GM21786 (cell line): ENCODE measurements around the gene ZC3H11A.
"Not testable (repeated sequence)": the region's sequence is repeated elsewhere in the genome, so short reads cannot be mapped to it uniquely, and the experiment has no call there.

Experiments
- ATAC-seq: cut with Tn5 transposase; IDR thresholded peaks from one replicate; pipeline ENCODE4 v1.9.1; 2021; ENCODE audit not compliant: unreplicated experiment

ZC3H11A gene

GRCh38 chr1:203778789-203779188, 16.6 kb upstream of the ZC3H11A start:
- ATAC-seq = no peak

GRCh38 chr1:203781962-203782361, 13.5 kb upstream of the ZC3H11A start:
- no peak for ATAC-seq

- ATAC-seq = no peak
These were observed 5.5 kb upstream of the ZC3H11A start for GRCh38 chr1:203789966-203790365.

- no peak for ATAC-seq
These were observed 3.9 kb upstream of the ZC3H11A start for GRCh38 chr1:203791498-203791897.

GRCh38 chr1:203792486-203792885, 2.9 kb upstream of the ZC3H11A start:
- no peak for ATAC-seq

- ATAC-seq = not testable (repeated sequence)
These were observed 1.9 kb upstream of the ZC3H11A start for GRCh38 chr1:203793561-203793960.

GRCh38 chr1:203794764-203795440, 521 bp upstream of the ZC3H11A start:
- ATAC-seq = no peak

- no peak for ATAC-seq
These were observed 798 bp downstream of the ZC3H11A start for GRCh38 chr1:203796236-203796605.

- ATAC-seq = no peak
These were observed 1.8 kb downstream of the ZC3H11A start for GRCh38 chr1:203797216-203797615.

- no peak for ATAC-seq
These were observed 2.7 kb downstream of the ZC3H11A start for GRCh38 chr1:203797948-203798655.

GRCh38 chr1:203799157-203799556, 3.7 kb downstream of the ZC3H11A start:
- no peak for ATAC-seq

GRCh38 chr1:203799971-203800370, 4.5 kb downstream of the ZC3H11A start:
- no peak for ATAC-seq

GRCh38 chr1:203805689-203806088, 10.3 kb downstream of the ZC3H11A start:
- ATAC-seq = no peak

- no peak for ATAC-seq
These were observed 11.8 kb downstream of the ZC3H11A start for GRCh38 chr1:203807196-203807595.

GRCh38 chr1:203813581-203814341, 18.3 kb downstream of the ZC3H11A start:
- ATAC-seq = no peak

- no peak for ATAC-seq
These were observed 23.0 kb downstream of the ZC3H11A start for GRCh38 chr1:203818399-203818798.

- no peak for ATAC-seq
These were observed 27.9 kb downstream of the ZC3H11A start for GRCh38 chr1:203823306-203823705.

- no peak for ATAC-seq
These were observed 30.8 kb downstream of the ZC3H11A start for GRCh38 chr1:203826175-203826574.

- no peak for ATAC-seq
These were observed 32.6 kb downstream of the ZC3H11A start for GRCh38 chr1:203828002-203828401.

GRCh38 chr1:203828503-203828902, 33.1 kb downstream of the ZC3H11A start:
- ATAC-seq = no peak

- not testable (repeated sequence) for ATAC-seq
These were observed 33.8 kb downstream of the ZC3H11A start for GRCh38 chr1:203829247-203829646.

- no peak for ATAC-seq
These were observed 40.1 kb downstream of the ZC3H11A start for GRCh38 chr1:203835476-203835875.
